ENCODE results near the gene TNKS2.
"Not testable (repeated sequence)": the region's sequence is repeated elsewhere in the genome, so short reads cannot be mapped to it uniquely, and the experiment has no call there.

The TNKS2 gene

DNA sequence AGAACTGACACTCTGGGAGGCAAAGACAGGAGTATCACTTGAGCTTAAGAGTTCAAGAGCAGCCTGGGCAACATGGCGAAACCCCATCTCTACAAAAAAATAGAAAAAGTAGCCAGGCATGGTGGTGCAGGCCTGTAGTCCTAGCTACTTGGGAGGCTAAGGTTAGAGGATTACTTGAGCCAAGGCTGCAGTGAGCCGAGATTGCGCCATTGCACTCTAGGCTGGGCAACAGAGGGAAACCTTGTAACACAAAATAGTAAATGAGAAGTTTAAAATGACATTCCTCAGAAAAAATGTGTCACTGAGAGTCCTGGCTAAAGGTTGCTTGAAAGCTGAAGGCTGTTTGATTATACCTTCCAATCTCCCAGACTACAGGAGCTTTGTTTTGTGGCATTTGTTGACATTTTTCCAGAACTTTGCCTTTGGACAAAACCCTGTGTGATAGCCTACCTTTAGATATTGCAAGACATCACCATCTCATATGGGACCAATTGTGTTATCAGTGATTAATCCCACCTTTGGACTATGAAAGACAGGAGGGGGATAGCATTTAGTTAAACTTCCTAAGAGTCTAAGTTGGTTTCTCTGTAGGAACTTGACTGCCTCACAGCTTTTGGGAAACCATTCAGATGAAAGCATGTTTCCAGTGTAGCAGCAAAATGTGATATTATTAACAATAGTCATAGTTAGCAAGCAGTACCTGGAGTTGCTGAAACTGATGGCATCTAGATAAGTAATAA, 5.3 kb downstream of the TNKS2 start:
- Histone ChIP-seq H3K23ac (ENCODE audit: low read depth, low read length, poor library complexity) (no peak overlapping the region), H3K14ac (ENCODE audit: low read length) (no peak overlapping the region), H3K9me3 (replicated peaks in 1 of 2; ENCODE audit: control insufficient read depth in 2 of 2, insufficient read depth in 1 of 2, low read depth in 1 of 2, low read length in 2 of 2) (peaks cover 0 to 20% of the 10 kb centered on the region in 2 donors), H2BK12ac (ENCODE audit: low read length) (no peak overlapping the region), H3K27me3 (ENCODE audit: control insufficient read depth in 3 of 3, insufficient read depth in 3 of 3, low read depth in 1 of 3, low read length in 3 of 3) (no peaks in the 10 kb centered on the region), H2AK5ac (ENCODE audit: low read depth, low read length) (no peak overlapping the region), H3K4me1 (ENCODE audit: control insufficient read depth in 2 of 2, insufficient read depth in 1 of 2, low read depth in 1 of 2, low read length in 2 of 2) (peaks cover 2 to 9% of the 10 kb centered on the region in 2 donors), H4K91ac (ENCODE audit: low read depth, low read length, poor library complexity) (no peak overlapping the region), H3K4me2 (ENCODE audit: insufficient read depth, low read length, poor library complexity, severe bottlenecking) (no peak overlapping the region), H3K4me3 (ENCODE audit: low read length in 2 of 2) (no peak overlapping the region), H2BK120ac (ENCODE audit: low read depth, low read length) (no peak overlapping the region), H2BK15ac (ENCODE audit: low read length) (no peak overlapping the region), H3K36me3 (replicated peaks in 1 of 2; ENCODE audit: control insufficient read depth in 2 of 2, insufficient read depth in 2 of 2, low read length in 2 of 2) (peaks cover 11 to 85% of the 10 kb centered on the region in 2 donors), H3K79me1 (ENCODE audit: low read depth, low read length) (peaks cover 4% of the 10 kb centered on the region), H3K27ac (replicated peaks; ENCODE audit: low read length) (no peak overlapping the region), H4K8ac (ENCODE audit: low read depth, low read length) (no peak overlapping the region), H2AFZ (ENCODE audit: low read length) (no peak overlapping the region), H3K9ac (ENCODE audit: low read depth, low read length, poor library complexity) (no peak overlapping the region), H3K18ac (ENCODE audit: low read length) (no peak overlapping the region), H2BK5ac (ENCODE audit: low read length) (no peak overlapping the region), H3K4ac (ENCODE audit: low read length) (no peak overlapping the region)
- WGBS, 2 donors (ENCODE audit: extremely low coverage in 2 of 2, insufficient read length in 2 of 2, insufficient replicate concordance in 1 of 2) = no CpG with 5 or more reads among the region's 3 CpGs
- DNase-seq (ENCODE audit: low spot score) = no peak

DNA sequence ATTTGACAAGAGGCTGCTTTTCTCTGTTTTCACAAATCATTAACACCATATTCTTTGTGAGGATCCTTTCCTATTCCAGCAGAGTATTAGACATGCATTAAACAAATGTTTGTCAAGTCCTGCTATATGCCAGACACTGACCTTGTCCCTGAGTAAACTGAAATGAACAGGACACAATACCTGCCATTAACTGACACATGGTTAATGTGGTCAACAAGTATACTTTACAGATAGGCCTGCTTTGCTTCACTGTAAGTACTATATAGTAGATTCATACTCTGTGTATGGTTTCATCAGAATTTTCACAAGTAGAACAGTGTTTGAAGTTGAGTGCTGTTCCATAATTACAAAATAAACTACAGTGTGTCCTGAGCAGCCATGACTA, 5.9 kb downstream of the TNKS2 start:
- Histone ChIP-seq H2BK5ac (ENCODE audit: low read length) (no peak overlapping the region), H3K14ac (ENCODE audit: low read length) (no peak overlapping the region), H3K4me2 (ENCODE audit: insufficient read depth, low read length, poor library complexity, severe bottlenecking) (no peak overlapping the region), H3K4me3 (ENCODE audit: low read length in 2 of 2) (no peak overlapping the region), H3K18ac (ENCODE audit: low read length) (no peak overlapping the region), H3K9me3 (replicated peaks in 1 of 2; ENCODE audit: control insufficient read depth in 2 of 2, insufficient read depth in 1 of 2, low read depth in 1 of 2, low read length in 2 of 2) (peaks cover 0 to 24% of the 10 kb centered on the region in 2 donors), H3K36me3 (replicated peaks in 1 of 2; ENCODE audit: control insufficient read depth in 2 of 2, insufficient read depth in 2 of 2, low read length in 2 of 2) (peaks cover 11 to 91% of the 10 kb centered on the region in 2 donors), H4K91ac (ENCODE audit: low read depth, low read length, poor library complexity) (no peak overlapping the region), H3K27me3 (ENCODE audit: control insufficient read depth in 3 of 3, insufficient read depth in 3 of 3, low read depth in 1 of 3, low read length in 3 of 3) (no peaks in the 10 kb centered on the region), H2AK5ac (ENCODE audit: low read depth, low read length) (no peak overlapping the region), H2BK15ac (ENCODE audit: low read length) (no peak overlapping the region), H3K23ac (ENCODE audit: low read depth, low read length, poor library complexity) (no peak overlapping the region), H3K9ac (ENCODE audit: low read depth, low read length, poor library complexity) (no peak overlapping the region), H3K4me1 (ENCODE audit: control insufficient read depth in 2 of 2, insufficient read depth in 1 of 2, low read depth in 1 of 2, low read length in 2 of 2) (peaks cover 2 to 9% of the 10 kb centered on the region in 2 donors), H2AFZ (ENCODE audit: low read length) (no peak overlapping the region), H2BK120ac (ENCODE audit: low read depth, low read length) (no peak overlapping the region), H4K8ac (ENCODE audit: low read depth, low read length) (no peak overlapping the region), H2BK12ac (ENCODE audit: low read length) (no peak overlapping the region), H3K27ac (replicated peaks; ENCODE audit: low read length) (no peak overlapping the region), H3K4ac (ENCODE audit: low read length) (no peak overlapping the region), H3K79me1 (ENCODE audit: low read depth, low read length) (peaks cover 2% of the 10 kb centered on the region)
- DNase-seq (ENCODE audit: low spot score) = no peak

GRCh38 chr10:91805110-91805838, 7.0 kb downstream of the TNKS2 start:
- no peak for DNase-seq (ENCODE audit: low spot score)
- no peak overlapping the region for H3K14ac ChIP-seq (ENCODE audit: low read length)

DNA sequence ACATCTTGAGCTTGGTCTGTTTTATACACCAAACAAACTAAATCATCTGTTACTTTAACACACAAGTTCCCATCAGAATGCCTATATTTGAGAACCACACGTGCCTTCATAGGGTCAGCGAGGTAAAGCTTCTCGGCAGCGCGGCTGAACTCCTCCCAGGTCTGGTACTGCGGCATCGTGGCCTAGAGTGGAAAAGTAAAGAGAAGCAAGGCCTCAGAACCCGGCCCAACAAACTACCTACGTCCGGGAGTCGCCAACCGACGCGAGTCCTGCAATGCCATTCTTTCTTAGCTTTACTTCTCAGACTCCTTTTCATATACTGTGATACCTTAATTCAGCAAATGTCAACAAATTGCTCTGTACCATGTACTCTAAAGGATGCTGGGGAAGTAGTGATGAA, 9.0 kb downstream of the TNKS2 start:
- not testable (repeated sequence) for H3K4ac ChIP-seq (ENCODE audit: low read length); DNase-seq (ENCODE audit: low spot score); H3K4me1 ChIP-seq (ENCODE audit: control insufficient read depth in 2 of 2, insufficient read depth in 1 of 2, low read depth in 1 of 2, low read length in 2 of 2); H3K23ac ChIP-seq (ENCODE audit: low read depth, low read length, poor library complexity); H2BK120ac ChIP-seq (ENCODE audit: low read depth, low read length); H2AK5ac ChIP-seq (ENCODE audit: low read depth, low read length); H3K14ac ChIP-seq (ENCODE audit: low read length); H3K9ac ChIP-seq (ENCODE audit: low read depth, low read length, poor library complexity); H3K18ac ChIP-seq (ENCODE audit: low read length); H4K91ac ChIP-seq (ENCODE audit: low read depth, low read length, poor library complexity); H3K4me2 ChIP-seq (ENCODE audit: insufficient read depth, low read length, poor library complexity, severe bottlenecking); H3K4me3 ChIP-seq (ENCODE audit: low read length in 2 of 2); H2BK5ac ChIP-seq (ENCODE audit: low read length); H3K79me1 ChIP-seq (ENCODE audit: low read depth, low read length); H3K27ac ChIP-seq (replicated peaks; ENCODE audit: low read length); H3K27me3 ChIP-seq (ENCODE audit: control insufficient read depth in 3 of 3, insufficient read depth in 3 of 3, low read depth in 1 of 3, low read length in 3 of 3); H2AFZ ChIP-seq (ENCODE audit: low read length); H2BK12ac ChIP-seq (ENCODE audit: low read length); H2BK15ac ChIP-seq (ENCODE audit: low read length); H4K8ac ChIP-seq (ENCODE audit: low read depth, low read length)
- peaks cover 13 to 90% of the 10 kb centered on the region in 2 donors for H3K36me3 ChIP-seq (replicated peaks in 1 of 2; ENCODE audit: control insufficient read depth in 2 of 2, insufficient read depth in 2 of 2, low read length in 2 of 2)
- no CpG with 5 or more reads among the region's 14 CpGs for WGBS, 2 donors (ENCODE audit: extremely low coverage in 2 of 2, insufficient read length in 2 of 2, insufficient replicate concordance in 1 of 2)
- peaks cover 0 to 23% of the 10 kb centered on the region in 2 donors for H3K9me3 ChIP-seq (replicated peaks in 1 of 2; ENCODE audit: control insufficient read depth in 2 of 2, insufficient read depth in 1 of 2, low read depth in 1 of 2, low read length in 2 of 2)

More at GRCh38 chr10:91805110-91805838, 7.0 kb downstream of the TNKS2 start:
- no peak overlapping the region for H3K4ac ChIP-seq (ENCODE audit: low read length)
- H2BK5ac ChIP-seq (ENCODE audit: low read length) = no peak overlapping the region
- H2BK12ac ChIP-seq (ENCODE audit: low read length) = no peak overlapping the region
- no peak overlapping the region for H3K23ac ChIP-seq (ENCODE audit: low read depth, low read length, poor library complexity)
- no peak overlapping the region for H2AK5ac ChIP-seq (ENCODE audit: low read depth, low read length)
- H3K4me3 ChIP-seq (ENCODE audit: low read length in 2 of 2) = no peak overlapping the region
- no peaks in the 10 kb centered on the region for H3K27me3 ChIP-seq (ENCODE audit: control insufficient read depth in 3 of 3, insufficient read depth in 3 of 3, low read depth in 1 of 3, low read length in 3 of 3)
- H3K9ac ChIP-seq (ENCODE audit: low read depth, low read length, poor library complexity) = no peak overlapping the region
- no peak overlapping the region for H2BK120ac ChIP-seq (ENCODE audit: low read depth, low read length)
- no peak overlapping the region for H3K27ac ChIP-seq (replicated peaks; ENCODE audit: low read length)
- peaks cover 0 to 25% of the 10 kb centered on the region in 2 donors for H3K9me3 ChIP-seq (replicated peaks in 1 of 2; ENCODE audit: control insufficient read depth in 2 of 2, insufficient read depth in 1 of 2, low read depth in 1 of 2, low read length in 2 of 2)
- H4K91ac ChIP-seq (ENCODE audit: low read depth, low read length, poor library complexity) = no peak overlapping the region
- no peak overlapping the region for H2BK15ac ChIP-seq (ENCODE audit: low read length)
- no peak overlapping the region for H3K4me2 ChIP-seq (ENCODE audit: insufficient read depth, low read length, poor library complexity, severe bottlenecking)
- peaks cover 0 to 5% of the 10 kb centered on the region in 2 donors for H3K4me1 ChIP-seq (ENCODE audit: control insufficient read depth in 2 of 2, insufficient read depth in 1 of 2, low read depth in 1 of 2, low read length in 2 of 2)
- H3K36me3 ChIP-seq (replicated peaks in 1 of 2; ENCODE audit: control insufficient read depth in 2 of 2, insufficient read depth in 2 of 2, low read length in 2 of 2) = peaks cover 11 to 93% of the 10 kb centered on the region in 2 donors
- WGBS, 2 donors (ENCODE audit: extremely low coverage in 2 of 2, insufficient read length in 2 of 2, insufficient replicate concordance in 1 of 2) = no CpG with 5 or more reads among the region's 2 CpGs
- peaks cover 2% of the 10 kb centered on the region for H3K79me1 ChIP-seq (ENCODE audit: low read depth, low read length)
- H2AFZ ChIP-seq (ENCODE audit: low read length) = no peak overlapping the region
- no peak overlapping the region for H3K18ac ChIP-seq (ENCODE audit: low read length)
- no peak overlapping the region for H4K8ac ChIP-seq (ENCODE audit: low read depth, low read length)

Measured in neuronal stem cell (in vitro differentiated cells).